ENCODE measurements around the gene FKBP3. TPM values are rescaled to one million over a fixed set of nuclear protein-coding genes. Genes with fewer than 3 reads are reported as not detected.

The FKBP3 gene
- total and polyA plus RNA-seq, 2 of the 8 experiments (the other 6 are each of a cell fraction or from before 2014, with no cell fraction given): 36.0 to 149 TPM

GRCh38 chr14:45181329-45181728, 47.0 kb upstream of the FKBP3 start (continued):
- TF ChIP-seq RNF2 (IDR thresholded peaks at IDR 0.05; ENCODE audit: borderline replicate concordance, low read depth, low read length, missing control alignments, poor library complexity, severe bottlenecking) (no peak), CREB1 (IDR thresholded peaks at IDR 0.05) (no peak)

Data from H1 (cell line).